Left lung (tissue), 14 donors: Measurements from ENCODE around the gene FLYWCH2. TPM values are rescaled to one million over a fixed set of nuclear protein-coding genes. Genes with fewer than 3 reads are reported as not detected.
A peak's percentile ranks its signal among the peaks of the same experiment; 100 is the strongest.

Experiments used
- ATAC-seq: fragments of 200-7000 bp; cut with Tn5 transposase; one replicate; pipeline ENCODE4 v1.9.1; 2020; ENCODE audit warnings: moderate library complexity
- DNase-seq, 4 donors: peaks; one replicate each; pipeline ENCODE4 v3.0.0-alpha.2; 2013 to 2020
- H3K27ac ChIP-seq, 2 donors: fragments of 200-600 bp; sonication (generic) in 1 of 2; one replicate each; pipeline versions ENCODE4 v1.5.0 to v1.8.0; 2020 to 2021
- H3K27me3 ChIP-seq, 2 donors: fragments of 200-600 bp; sonication (generic) in 1 of 2; one replicate each; pipeline versions ENCODE4 v1.5.0 to v1.8.0; 2020 to 2021
- H3K36me3 ChIP-seq, 2 donors: fragments of 200-600 bp; sonication (generic) in 1 of 2; one replicate each; pipeline versions ENCODE4 v1.5.0 to v1.8.0; 2020 to 2021
- H3K4me1 ChIP-seq, 2 donors: fragments of 200-600 bp; one replicate each; pipeline ENCODE4 v1.8.0; 2021
- H3K4me3 ChIP-seq, 2 donors: fragments of 200-600 bp; sonication (generic) in 1 of 2; one replicate each; pipeline versions ENCODE4 v1.5.0 to v1.8.0; 2020 to 2021; ENCODE audit warnings: mild to moderate bottlenecking in 1 of 2
- H3K9me3 ChIP-seq, 2 donors: fragments of 200-600 bp; sonication (generic) in 1 of 2; one replicate each; pipeline versions ENCODE4 v1.5.0 to v1.8.0; 2020 to 2021
- intact Hi-C, 2 donors: fragments of 100-400 bp; cut with DNase I; formaldehyde crosslinking; loops; one replicate each; pipeline versions ENCODE4 v1.11.2 to v1.14.2; 2022
- long read RNA-seq, 12 donors: library from polyadenylated mRNA in 2 of 12; unstranded in 2 of 12; transcript quantifications; one replicate each; pipeline ENCODE4 v2.0.0 and lab custom pipeline, GENCODE V29; 2019 to 2026
- polyA plus RNA-seq, 6 donors: library from polyadenylated mRNA; unstranded; fragments of 120-200 nt; gene quantifications; one replicate each; pipeline ENCODE4 v1.2.1, GENCODE V29; 2013; ENCODE audit not compliant: insufficient read length in 6 of 6
- total RNA-seq, 2 donors: library from RNA; stranded (reverse); fragmentation: NEBNext Ultra II Directional; extraction: Animal tissue kit (Norgen Biotek cat#: 25700); gene quantifications; one replicate each; pipeline ENCODE4 v1.2.1, GENCODE V29; 2021
- TF ChIP-seq, protein P1 (sequence below), 2 donors: fragments of 200-600 bp; sonication (generic) in 1 of 2; IDR thresholded peaks; one replicate each; pipeline versions ENCODE4 v1.5.0 to v1.8.0; 2021; ENCODE audit warnings: antibody characterized with exemption in 2 of 2
- donor health status: DM: no; HTN: yes; CAD: no.
- donor health status: DM: no; HTN: no; CAD: no.

The FLYWCH2 gene, protein sequence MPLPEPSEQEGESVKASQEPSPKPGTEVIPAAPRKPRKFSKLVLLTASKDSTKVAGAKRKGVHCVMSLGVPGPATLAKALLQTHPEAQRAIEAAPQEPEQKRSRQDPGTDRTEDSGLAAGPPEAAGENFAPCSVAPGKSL
- total RNA-seq = 10 to 100 TPM; 22.1 to 22.4 TPM
- 10 to 100 TPM; 15.6 to 24.5 (median 19.2) TPM for polyA plus RNA-seq
- long read RNA-seq, donor 1, transcript FLYWCH2-202 (4 exons, 1,036 nt) = major isoform, 14 of 24 reads
- long read RNA-seq, donor 1, partial matches to known transcripts = 5 of 24 reads
- long read RNA-seq, donor 1, other reads (novel, unspliced or antisense) = 0 of 24 reads
- long read RNA-seq, donor 2, transcript FLYWCH2-202 (4 exons, 1,036 nt) = major isoform, 11 of 12 reads
- long read RNA-seq, donor 2, partial matches to known transcripts = 0 of 12 reads
- long read RNA-seq, donor 2, other reads (novel, unspliced or antisense) = 0 of 12 reads
- long read RNA-seq, donor 3, transcript FLYWCH2-202 (4 exons, 1,036 nt) = major isoform, 19 of 30 reads
- long read RNA-seq, donor 3, partial matches to known transcripts = 8 of 30 reads
- long read RNA-seq, donor 3, other reads (novel, unspliced or antisense) = 0 of 30 reads
- long read RNA-seq, donor 4, transcript FLYWCH2-202 (4 exons, 1,036 nt) = major isoform, 33 of 44 reads
- long read RNA-seq, donor 4, partial matches to known transcripts = 1 of 44 reads
- long read RNA-seq, donor 4, other reads (novel, unspliced or antisense) = 10 of 44 reads
- long read RNA-seq, donor 5, transcript FLYWCH2-203 (3 exons, 754 nt) = minor isoform, 5 of 40 reads
- long read RNA-seq, donor 5, transcript FLYWCH2-202 (4 exons, 1,036 nt) = major isoform, 22 of 40 reads
- long read RNA-seq, donor 5, partial matches to known transcripts = 12 of 40 reads
- long read RNA-seq, donor 5, other reads (novel, unspliced or antisense) = 0 of 40 reads
- long read RNA-seq, donor 6, transcript FLYWCH2-202 (4 exons, 1,036 nt) = major isoform, 20 of 23 reads
- long read RNA-seq, donor 6, partial matches to known transcripts = 0 of 23 reads
- long read RNA-seq, donor 6, other reads (novel, unspliced or antisense) = 0 of 23 reads
- long read RNA-seq, donor 7, transcript FLYWCH2-202 (4 exons, 1,036 nt) = major isoform, 14 of 14 reads
- long read RNA-seq, donor 7, partial matches to known transcripts = 0 of 14 reads
- long read RNA-seq, donor 7, other reads (novel, unspliced or antisense) = 0 of 14 reads
- long read RNA-seq, donor 8, transcript FLYWCH2-202 (4 exons, 1,036 nt) = major isoform, 18 of 21 reads
- long read RNA-seq, donor 8, partial matches to known transcripts = 0 of 21 reads
- long read RNA-seq, donor 8, other reads (novel, unspliced or antisense) = 0 of 21 reads
- long read RNA-seq, donor 9 = 0 reads
- long read RNA-seq, donor 10, transcript FLYWCH2-202 (4 exons, 1,036 nt) = major isoform, 41 of 51 reads
- long read RNA-seq, donor 10, partial matches to known transcripts = 0 of 51 reads
- long read RNA-seq, donor 10, other reads (novel, unspliced or antisense) = 10 of 51 reads
- long read RNA-seq, donor 11 = 0 reads
- long read RNA-seq, donor 12, transcript FLYWCH2-202 (4 exons, 1,036 nt) = major isoform, 10 of 11 reads
- long read RNA-seq, donor 12, partial matches to known transcripts = 0 of 11 reads
- long read RNA-seq, donor 12, other reads (novel, unspliced or antisense) = 0 of 11 reads

GRCh38 chr16:2882650-2883457 lies at the start of gene FLYWCH2:
FLYWCH2 (plus strand) TSS chr16:2883215; CDS start chr16:2896450, 13,235 bp downstream.
- intact Hi-C loops = no loop called here
- ATAC-seq (peak; percentile 97), DNase-seq (peak; percentile 98 to 99 (median 99))
- Histone ChIP-seq H3K36me3 (no peaks in the 10 kb centered on the region), H3K4me3 (peak within 1 kb of the TSS; percentile 72 to 88), H3K27me3 (no peaks in the 10 kb centered on the region), H3K4me1 (peaks cover 7 to 16% of the 10 kb centered on the region in 2 donors), H3K27ac (peak within 1 kb of the TSS; percentile 87 to 92), H3K9me3 (no peaks in the 10 kb centered on the region)
- TF ChIP-seq, protein P1, sequence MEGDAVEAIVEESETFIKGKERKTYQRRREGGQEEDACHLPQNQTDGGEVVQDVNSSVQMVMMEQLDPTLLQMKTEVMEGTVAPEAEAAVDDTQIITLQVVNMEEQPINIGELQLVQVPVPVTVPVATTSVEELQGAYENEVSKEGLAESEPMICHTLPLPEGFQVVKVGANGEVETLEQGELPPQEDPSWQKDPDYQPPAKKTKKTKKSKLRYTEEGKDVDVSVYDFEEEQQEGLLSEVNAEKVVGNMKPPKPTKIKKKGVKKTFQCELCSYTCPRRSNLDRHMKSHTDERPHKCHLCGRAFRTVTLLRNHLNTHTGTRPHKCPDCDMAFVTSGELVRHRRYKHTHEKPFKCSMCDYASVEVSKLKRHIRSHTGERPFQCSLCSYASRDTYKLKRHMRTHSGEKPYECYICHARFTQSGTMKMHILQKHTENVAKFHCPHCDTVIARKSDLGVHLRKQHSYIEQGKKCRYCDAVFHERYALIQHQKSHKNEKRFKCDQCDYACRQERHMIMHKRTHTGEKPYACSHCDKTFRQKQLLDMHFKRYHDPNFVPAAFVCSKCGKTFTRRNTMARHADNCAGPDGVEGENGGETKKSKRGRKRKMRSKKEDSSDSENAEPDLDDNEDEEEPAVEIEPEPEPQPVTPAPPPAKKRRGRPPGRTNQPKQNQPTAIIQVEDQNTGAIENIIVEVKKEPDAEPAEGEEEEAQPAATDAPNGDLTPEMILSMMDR (IDR thresholded peaks at IDR 0.05) = no peak

GRCh38 chr16:2833776-2834175 lies 49.2 kb upstream of the FLYWCH2 start:
- ATAC-seq = no peak
- TF ChIP-seq, protein P1 (IDR thresholded peaks at IDR 0.05) = no peak
- intact Hi-C loops = no loop called here

DNA sequence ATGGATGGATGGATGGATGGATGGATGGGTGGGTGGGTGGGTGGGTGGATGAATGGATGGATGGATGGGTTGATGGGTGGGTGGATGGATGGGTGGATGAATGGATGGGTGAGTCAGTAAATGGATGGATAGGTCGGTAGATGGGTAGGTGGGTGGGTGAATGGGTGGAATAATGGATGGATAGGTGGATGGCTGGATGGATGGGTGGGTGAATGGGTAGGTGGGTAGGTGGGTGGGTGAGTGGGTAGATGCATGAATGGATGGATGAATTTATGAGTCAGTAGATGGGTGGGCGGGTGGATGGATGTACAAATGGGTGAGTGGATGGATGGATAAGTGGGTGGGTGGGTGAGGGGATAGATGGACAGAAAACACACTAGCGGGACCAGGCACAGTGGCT lies 48.0 kb upstream of the FLYWCH2 start:
- no peak for ATAC-seq
- Histone ChIP-seq H3K27me3 (peaks cover 0 to 10% of the 10 kb centered on the region in 2 donors), H3K4me3 (no peak overlapping the region), H3K9me3 (no peaks in the 10 kb centered on the region), H3K4me1 (peaks cover 0 to 7% of the 10 kb centered on the region in 2 donors), H3K27ac (no peak overlapping the region), H3K36me3 (no peaks in the 10 kb centered on the region)
- TF ChIP-seq, protein P1 (IDR thresholded peaks at IDR 0.05) = no peak
- DNase-seq = no peak
- intact Hi-C loops = no loop called here

More at GRCh38 chr16:2833776-2834175, 49.2 kb upstream of the FLYWCH2 start:
- no peak overlapping the region for H3K27ac ChIP-seq
- peaks cover 0 to 12% of the 10 kb centered on the region in 2 donors for H3K4me1 ChIP-seq
- no peaks in the 10 kb centered on the region for H3K36me3 ChIP-seq
- H3K4me3 ChIP-seq = no peak overlapping the region
- peaks cover 0 to 11% of the 10 kb centered on the region in 2 donors for H3K27me3 ChIP-seq
- no peak for DNase-seq
- no peaks in the 10 kb centered on the region for H3K9me3 ChIP-seq
